Ascending aorta (tissue), 2 donors: ENCODE results near the gene JADE1. TPM values are rescaled to one million over a fixed set of nuclear protein-coding genes. Genes with fewer than 3 reads are reported as not detected.

Experiments used
- DNase-seq, 2 donors: peaks; one replicate each; pipeline ENCODE4 v3.0.0-alpha.2; 2019; ENCODE audit warnings: low spot score in 2 of 2
- H3K27ac ChIP-seq, 2 donors: fragments of 200-600 bp; sonication (generic); one replicate each; pipeline ENCODE4 v1.5.1; 2016 to 2017; ENCODE audit warnings: mild to moderate bottlenecking in 1 of 2
- H3K27me3 ChIP-seq: fragments of 200-600 bp; sonication (generic); one replicate; pipeline ENCODE4 v1.5.1; 2017
- H3K36me3 ChIP-seq, 2 donors: fragments of 200-600 bp; sonication (generic); one replicate each; pipeline ENCODE4 v1.5.1; 2016
- H3K4me1 ChIP-seq, 2 donors: fragments of 200-600 bp; sonication (generic); one replicate each; pipeline ENCODE4 v1.5.1; 2016 to 2017; ENCODE audit warnings: mild to moderate bottlenecking in 1 of 2
- H3K4me3 ChIP-seq, 2 donors: fragments of 200-600 bp; sonication (generic); one replicate each; pipeline ENCODE4 v1.5.1; 2016 to 2017; ENCODE audit warnings: mild to moderate bottlenecking in 1 of 2
- H3K9me3 ChIP-seq, 2 donors: fragments of 200-600 bp; sonication (generic); one replicate each; pipeline ENCODE4 v1.5.1; 2016
- CTCF ChIP-seq, 3 experiments: fragments of 200-600 bp in 2 of 3; fragments of 450-650 bp in 1 of 3; sonication (generic) in 2 of 3; IDR thresholded peaks; one replicate each; pipeline ENCODE4 v1.5.1; 2016 to 2019; ENCODE audit warnings: antibody characterized with exemption in 3 of 3, mild to moderate bottlenecking in 1 of 3, moderate library complexity in 1 of 3
- intact Hi-C: fragments of 100-400 bp; cut with DNase I; formaldehyde crosslinking; loops from one replicate; pipeline ENCODE4 v1.15.1; 2023
- total RNA-seq: library from RNA; depleted of rRNA; stranded (reverse); fragments of >200 nt; gene quantifications from one replicate; pipeline ENCODE4 v1.1.0, GENCODE V29; 2016

JADE1 gene
- total RNA-seq, 1 donor from 2014 or later = 33.8 TPM

- intact Hi-C loops = no loop called here
Measured at GRCh38 chr4:128866691-128867090, 57.2 kb downstream of the JADE1 start.

GRCh38 chr4:128868758-128869157 is 59.3 kb downstream of the JADE1 start:
- DNase-seq = no peak
- no peak for TF ChIP-seq CTCF (IDR thresholded peaks at IDR 0.05)
- no peak overlapping the region for H3K27ac ChIP-seq
- no peaks in the 10 kb centered on the region for H3K9me3 ChIP-seq
- H3K4me1 ChIP-seq = no peaks in the 10 kb centered on the region
- H3K27me3 ChIP-seq = no peaks in the 10 kb centered on the region
- H3K36me3 ChIP-seq = peaks cover 35 to 95% of the 10 kb centered on the region in 2 donors
- H3K4me3 ChIP-seq = no peak overlapping the region
- intact Hi-C loops = no loop called here

More at GRCh38 chr4:128866691-128867090, 57.2 kb downstream of the JADE1 start:
- H3K36me3 ChIP-seq = peaks cover 36 to 88% of the 10 kb centered on the region in 2 donors
- no peak overlapping the region for H3K4me3 ChIP-seq
- no peaks in the 10 kb centered on the region for H3K9me3 ChIP-seq
- TF ChIP-seq CTCF (IDR thresholded peaks at IDR 0.05) = no peak
- no peak for DNase-seq
- H3K27ac ChIP-seq = no peak overlapping the region
- peaks cover 0 to 6% of the 10 kb centered on the region in 2 donors for H3K4me1 ChIP-seq
- no peaks in the 10 kb centered on the region for H3K27me3 ChIP-seq

- H3K36me3 ChIP-seq = peaks cover 23 to 91% of the 10 kb centered on the region in 2 donors
- DNase-seq = no peak
- no peaks in the 10 kb centered on the region for H3K4me1 ChIP-seq
- intact Hi-C loops = no loop called here
- H3K9me3 ChIP-seq = no peaks in the 10 kb centered on the region
- TF ChIP-seq CTCF (IDR thresholded peaks at IDR 0.05) = no peak
- H3K27me3 ChIP-seq = no peaks in the 10 kb centered on the region
- no peak overlapping the region for H3K27ac ChIP-seq
- H3K4me3 ChIP-seq = no peak overlapping the region
Measured at GRCh38 chr4:128869776-128870509, 60.4 kb downstream of the JADE1 start.

- Histone ChIP-seq H3K9me3 (no peaks in the 10 kb centered on the region), H3K4me1 (no peaks in the 10 kb centered on the region), H3K4me3 (no peak overlapping the region), H3K36me3 (peaks cover 21 to 81% of the 10 kb centered on the region in 2 donors), H3K27ac (no peak overlapping the region), H3K27me3 (no peaks in the 10 kb centered on the region)
- intact Hi-C loops = no loop called here
- DNase-seq = no peak
- no peak for TF ChIP-seq CTCF (IDR thresholded peaks at IDR 0.05)
Measured at GRCh38 chr4:128871948-128872347, 62.4 kb downstream of the JADE1 start.

GRCh38 chr4:128876200-128876599 is 66.7 kb downstream of the JADE1 start:
- TF ChIP-seq CTCF (IDR thresholded peaks at IDR 0.05) = no peak
- intact Hi-C loops = no loop called here
- Histone ChIP-seq H3K27ac (no peak overlapping the region), H3K4me3 (no peak overlapping the region), H3K27me3 (no peaks in the 10 kb centered on the region), H3K9me3 (no peaks in the 10 kb centered on the region), H3K36me3 (peaks cover 14 to 40% of the 10 kb centered on the region in 2 donors), H3K4me1 (no peaks in the 10 kb centered on the region)
- no peak for DNase-seq
